Neuron (in vitro differentiated cells): ENCODE results near the gene FOXP1.
"Not testable (repeated sequence)": the region's sequence is repeated elsewhere in the genome, so short reads cannot be mapped to it uniquely, and the experiment has no call there.

Experiments
- H2AFZ ChIP-seq: one replicate; pipeline ENCODE4 v1.6.1; 2013; ENCODE audit warnings: low read depth, mild to moderate bottlenecking, inconsistent platforms, low read length, moderate library complexity
- H3K27me3 ChIP-seq: one replicate; pipeline ENCODE4 v1.6.1; 2013; ENCODE audit warnings: low read length; ENCODE audit not compliant: insufficient read depth
- H3K36me3 ChIP-seq: one replicate; pipeline ENCODE4 v1.6.1; 2013; ENCODE audit warnings: low read length; ENCODE audit not compliant: insufficient read depth
- H3K4me1 ChIP-seq: one replicate; pipeline ENCODE4 v1.6.1; 2013; ENCODE audit warnings: low read length; ENCODE audit not compliant: insufficient read depth
- H3K4me3 ChIP-seq: 2 replicates; pipeline ENCODE4 v1.5.1; 2013; ENCODE audit warnings: mild to moderate bottlenecking, low read length, moderate library complexity
- H3K9me3 ChIP-seq: one replicate; pipeline ENCODE4 v1.6.1; 2013; ENCODE audit warnings: low read length

FOXP1 gene

GRCh38 chr3:71530903-71531530 is 52.5 kb downstream of the FOXP1 start:
- H3K4me3 ChIP-seq, result no peak overlapping the region
- H3K36me3 ChIP-seq, result no peaks in the 10 kb centered on the region
- no peaks in the 10 kb centered on the region for H3K27me3 ChIP-seq

GRCh38 chr3:71528816-71529215 is 54.7 kb downstream of the FOXP1 start:
- H3K4me1 ChIP-seq, result peaks cover 17% of the 10 kb centered on the region
- H3K9me3 ChIP-seq, result no peaks in the 10 kb centered on the region
- no peaks in the 10 kb centered on the region for H3K36me3 ChIP-seq
- no peak overlapping the region for H3K4me3 ChIP-seq
- no peaks in the 10 kb centered on the region for H3K27me3 ChIP-seq
- no peak overlapping the region for H2AFZ ChIP-seq

More at GRCh38 chr3:71530903-71531530, 52.5 kb downstream of the FOXP1 start:
- H3K4me1 ChIP-seq, result peaks cover 17% of the 10 kb centered on the region
- no peak overlapping the region for H2AFZ ChIP-seq
- no peaks in the 10 kb centered on the region for H3K9me3 ChIP-seq

- not testable (repeated sequence) for H3K9me3 ChIP-seq, H3K36me3 ChIP-seq, H3K4me3 ChIP-seq, H3K27me3 ChIP-seq, H2AFZ ChIP-seq
- peaks cover 17% of the 10 kb centered on the region for H3K4me1 ChIP-seq
These were observed 57.1 kb downstream of the FOXP1 start for GRCh38 chr3:71526448-71526847.

- H2AFZ ChIP-seq, result no peak overlapping the region
- peaks cover 23% of the 10 kb centered on the region for H3K4me1 ChIP-seq
- H3K4me3 ChIP-seq, result no peak overlapping the region
- no peaks in the 10 kb centered on the region for H3K27me3 ChIP-seq
- no peaks in the 10 kb centered on the region for H3K36me3 ChIP-seq
- no peaks in the 10 kb centered on the region for H3K9me3 ChIP-seq
These were observed 58.1 kb downstream of the FOXP1 start for GRCh38 chr3:71525391-71525790.

GRCh38 chr3:71524672-71525071 is 58.9 kb downstream of the FOXP1 start:
- H3K36me3 ChIP-seq, result no peaks in the 10 kb centered on the region
- H3K4me1 ChIP-seq, result peaks cover 27% of the 10 kb centered on the region
- no peaks in the 10 kb centered on the region for H3K27me3 ChIP-seq
- H2AFZ ChIP-seq, result no peak overlapping the region
- H3K9me3 ChIP-seq, result no peaks in the 10 kb centered on the region
- no peak overlapping the region for H3K4me3 ChIP-seq

- H3K4me3 ChIP-seq, result no peak overlapping the region
- peaks cover 18% of the 10 kb centered on the region for H3K4me1 ChIP-seq
- no peaks in the 10 kb centered on the region for H3K27me3 ChIP-seq
- H3K36me3 ChIP-seq, result no peaks in the 10 kb centered on the region
- no peaks in the 10 kb centered on the region for H3K9me3 ChIP-seq
- H2AFZ ChIP-seq, result no peak overlapping the region
These were observed 59.9 kb downstream of the FOXP1 start for GRCh38 chr3:71523628-71524027.

GRCh38 chr3:71521940-71522876 is 61.3 kb downstream of the FOXP1 start:
- Histone ChIP-seq H3K36me3 (no peaks in the 10 kb centered on the region), H2AFZ (no peak overlapping the region), H3K9me3 (no peaks in the 10 kb centered on the region), H3K4me1 (peaks cover 18% of the 10 kb centered on the region), H3K4me3 (no peak overlapping the region), H3K27me3 (no peaks in the 10 kb centered on the region)

- peaks cover 18% of the 10 kb centered on the region for H3K4me1 ChIP-seq
- H3K27me3 ChIP-seq, result no peaks in the 10 kb centered on the region
- no peaks in the 10 kb centered on the region for H3K9me3 ChIP-seq
- no peaks in the 10 kb centered on the region for H3K36me3 ChIP-seq
- H2AFZ ChIP-seq, result no peak overlapping the region
- H3K4me3 ChIP-seq, result no peak overlapping the region
These were observed 62.5 kb downstream of the FOXP1 start for GRCh38 chr3:71521021-71521352.

GRCh38 chr3:71520161-71521020 is 63.1 kb downstream of the FOXP1 start:
- H3K27me3 ChIP-seq, result no peaks in the 10 kb centered on the region
- H3K4me3 ChIP-seq, result no peak overlapping the region
- no peaks in the 10 kb centered on the region for H3K36me3 ChIP-seq
- peaks cover 18% of the 10 kb centered on the region for H3K4me1 ChIP-seq
- H2AFZ ChIP-seq, result no peak overlapping the region
- no peaks in the 10 kb centered on the region for H3K9me3 ChIP-seq

- H3K4me1 ChIP-seq, result peaks cover 18% of the 10 kb centered on the region
- no peak overlapping the region for H2AFZ ChIP-seq
- peaks cover 2% of the 10 kb centered on the region for H3K9me3 ChIP-seq
- H3K4me3 ChIP-seq, result no peak overlapping the region
- H3K36me3 ChIP-seq, result no peaks in the 10 kb centered on the region
- H3K27me3 ChIP-seq, result no peaks in the 10 kb centered on the region
These were observed 65.4 kb downstream of the FOXP1 start for GRCh38 chr3:71518089-71518488.

GRCh38 chr3:71517271-71517791 is 66.2 kb downstream of the FOXP1 start:
- no peaks in the 10 kb centered on the region for H3K36me3 ChIP-seq
- peaks cover 2% of the 10 kb centered on the region for H3K9me3 ChIP-seq
- H2AFZ ChIP-seq, result no peak overlapping the region
- H3K4me3 ChIP-seq, result no peak overlapping the region
- H3K27me3 ChIP-seq, result no peaks in the 10 kb centered on the region
- peaks cover 18% of the 10 kb centered on the region for H3K4me1 ChIP-seq

- Histone ChIP-seq H3K9me3 (peaks cover 2% of the 10 kb centered on the region), H2AFZ (no peak overlapping the region), H3K36me3 (no peaks in the 10 kb centered on the region), H3K4me3 (no peak overlapping the region), H3K4me1 (peaks cover 16% of the 10 kb centered on the region), H3K27me3 (no peaks in the 10 kb centered on the region)
These were observed 67.7 kb downstream of the FOXP1 start for GRCh38 chr3:71515636-71516365.
